Breast epithelium (tissue), 4 donors: ENCODE data around the gene TXLNB. TPM values are rescaled to one million over a fixed set of nuclear protein-coding genes. Genes with fewer than 3 reads are reported as not detected.
A peak's percentile ranks its signal among the peaks of the same experiment; 100 is the strongest.
"Not testable (repeated sequence)": the region's sequence is repeated elsewhere in the genome, so short reads cannot be mapped to it uniquely, and the experiment has no call there.

Source experiments
- DNase-seq, 2 donors: peaks; one replicate each; pipeline ENCODE4 v3.0.0-alpha.2; 2019; ENCODE audit warnings: low spot score in 2 of 2
- H3K27ac ChIP-seq, 2 donors: fragments of 200-600 bp; sonication (generic) in 1 of 2; one replicate each; pipeline ENCODE4 v1.5.1; 2016 to 2019; ENCODE audit warnings: mild to moderate bottlenecking in 1 of 2
- H3K27me3 ChIP-seq, 2 donors: fragments of 200-600 bp; sonication (generic) in 1 of 2; one replicate each; pipeline versions ENCODE4 v1.5.1 to v1.6.0; 2017 to 2019; ENCODE audit warnings: control low read depth in 1 of 2, mild to moderate bottlenecking in 1 of 2
- H3K36me3 ChIP-seq: fragments of 200-600 bp; one replicate; pipeline ENCODE4 v1.5.1; 2019
- H3K4me1 ChIP-seq, 2 donors: fragments of 200-600 bp; sonication (generic); one replicate each; pipeline ENCODE4 v1.5.1; 2016 to 2019; ENCODE audit warnings: control low read depth in 1 of 2
- H3K4me3 ChIP-seq, 3 donors: fragments of 200-600 bp; sonication (generic); 1 replicate in 2 of 3; 2 replicates in 1 of 3; pipeline ENCODE4 v1.5.1; 2016 to 2019; ENCODE audit warnings: mild to moderate bottlenecking in 3 of 3, moderate library complexity in 2 of 3
- H3K9me3 ChIP-seq, 2 donors: fragments of 200-600 bp; sonication (generic) in 1 of 2; one replicate each; pipeline ENCODE4 v1.5.1; 2016 to 2019; ENCODE audit warnings: control low read depth in 1 of 2
- CTCF ChIP-seq, 3 donors: fragments of 450-650 bp; IDR thresholded peaks; one replicate each; pipeline ENCODE4 v1.5.1; 2016 to 2017; ENCODE audit warnings: antibody characterized with exemption in 3 of 3, mild to moderate bottlenecking in 3 of 3, moderate library complexity in 3 of 3
- POLR2A ChIP-seq: fragments of 450-650 bp; IDR thresholded peaks from one replicate; pipeline ENCODE4 v1.6.1; 2016; ENCODE audit warnings: antibody characterized with exemption, mild to moderate bottlenecking, moderate library complexity
- POLR2AphosphoS5 ChIP-seq, 3 donors: sonication (generic); formaldehyde crosslinking; IDR thresholded peaks; one replicate each; pipeline ENCODE4 v1.6.1; 2017; ENCODE audit warnings: antibody characterized with exemption in 3 of 3
- intact Hi-C: fragments of 100-400 bp; cut with DNase I; formaldehyde crosslinking; loops from one replicate; pipeline ENCODE4 v1.15.1; 2023; ENCODE audit warnings: low total_unique reads
- total RNA-seq, 3 donors: library from RNA; depleted of rRNA; stranded (reverse); fragments of >200 nt; gene quantifications; one replicate each; pipeline ENCODE4 v1.1.0, GENCODE V29; 2016

The TXLNB gene
- total RNA-seq, 3 donors from 2014 or later, result 0.96 to 2.9 (median 2.5) TPM

GRCh38 chr6:139230391-139230840, 61.4 kb downstream of the TXLNB start:
- H3K4me3 ChIP-seq, result no peak overlapping the region
- no peaks in the 10 kb centered on the region for H3K27me3 ChIP-seq
- H3K4me1 ChIP-seq, result no peaks in the 10 kb centered on the region
- TF ChIP-seq POLR2AphosphoS5 (IDR thresholded peaks at IDR 0.05), result no peak
- intact Hi-C loops, result no loop called here
- no peak for DNase-seq
- H3K9me3 ChIP-seq, result peaks cover 0 to 6% of the 10 kb centered on the region in 2 donors
- no peaks in the 10 kb centered on the region for H3K36me3 ChIP-seq
- H3K27ac ChIP-seq, result no peak overlapping the region

- H3K4me3 ChIP-seq, H3K27me3 ChIP-seq, intact Hi-C loops, DNase-seq, H3K4me1 ChIP-seq, H3K9me3 ChIP-seq, H3K36me3 ChIP-seq, H3K27ac ChIP-seq: not testable (repeated sequence)
Measured at GRCh38 chr6:139228387-139228786, 63.4 kb downstream of the TXLNB start.

DNA sequence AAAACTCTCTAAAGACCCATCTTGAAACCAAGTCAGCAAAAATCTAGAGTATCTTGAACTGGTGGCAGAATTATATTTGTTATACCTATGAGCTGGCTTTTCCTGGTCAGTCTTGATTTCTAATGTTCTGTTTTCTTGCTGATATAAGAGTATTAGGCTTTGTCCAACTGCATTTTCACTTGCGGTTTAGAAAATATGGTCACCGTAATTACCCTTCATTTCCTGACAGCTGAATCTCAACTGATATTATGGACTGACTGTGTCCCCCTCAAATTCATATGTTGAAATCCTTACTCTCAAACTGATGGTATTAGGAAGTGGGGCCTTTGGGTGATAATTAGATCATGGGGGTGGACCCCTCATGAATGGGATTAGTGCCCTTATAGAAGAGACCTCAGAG, 72.1 kb downstream of the TXLNB start:
- H3K36me3 ChIP-seq, result no peaks in the 10 kb centered on the region
- peak overlapping the region; percentile 74 to 76 for H3K27ac ChIP-seq
- no peaks in the 10 kb centered on the region for H3K9me3 ChIP-seq
- no peak for DNase-seq
- H3K4me1 ChIP-seq, result peaks cover 0 to 3% of the 10 kb centered on the region in 2 donors
- intact Hi-C loops, result no loop called here
- H3K27me3 ChIP-seq, result no peaks in the 10 kb centered on the region
- H3K4me3 ChIP-seq, result no peak overlapping the region
- TF ChIP-seq POLR2A, result no peak
- TF ChIP-seq CTCF (IDR thresholded peaks at IDR 0.05), result no peak
- TF ChIP-seq POLR2AphosphoS5 (IDR thresholded peaks at IDR 0.05), result no peak

DNA sequence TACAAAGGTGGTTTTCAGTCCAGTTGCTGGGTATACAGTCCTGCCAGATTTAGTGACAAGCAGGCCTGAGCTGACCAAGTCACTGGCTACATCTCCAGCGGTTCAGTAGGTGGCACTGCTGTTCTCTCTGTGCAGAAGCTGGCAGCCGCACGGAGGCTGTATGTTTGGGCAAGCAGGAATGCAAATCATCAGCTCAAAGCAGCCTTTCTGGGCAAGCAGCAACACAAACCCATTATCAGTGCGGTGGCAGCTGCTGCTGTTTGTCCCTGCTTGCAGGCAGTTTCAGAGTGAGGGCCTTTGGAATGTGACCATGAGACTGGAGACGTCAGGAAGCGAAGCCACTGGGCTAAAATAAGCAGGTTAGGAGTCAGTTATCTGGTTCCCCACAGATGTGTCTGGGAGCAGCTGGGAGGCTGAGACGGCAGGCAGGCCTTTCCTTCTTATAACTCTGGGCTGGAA, 72.5 kb downstream of the TXLNB start:
- H3K4me1 ChIP-seq, result peaks cover 0 to 3% of the 10 kb centered on the region in 2 donors
- TF ChIP-seq POLR2A (no peak), CTCF (IDR thresholded peaks at IDR 0.05) (peak; percentile 53 to 83 (median 74)), POLR2AphosphoS5 (IDR thresholded peaks at IDR 0.05) (peak; percentile 31 to 57 (median 35))
- H3K9me3 ChIP-seq, result no peaks in the 10 kb centered on the region
- intact Hi-C loops, result no loop called here
- DNase-seq, result peak; percentile 82
- H3K36me3 ChIP-seq, result no peaks in the 10 kb centered on the region
- H3K27ac ChIP-seq, result peak overlapping the region; percentile 74 to 76
- H3K4me3 ChIP-seq, result no peak overlapping the region
- H3K27me3 ChIP-seq, result no peaks in the 10 kb centered on the region

DNA sequence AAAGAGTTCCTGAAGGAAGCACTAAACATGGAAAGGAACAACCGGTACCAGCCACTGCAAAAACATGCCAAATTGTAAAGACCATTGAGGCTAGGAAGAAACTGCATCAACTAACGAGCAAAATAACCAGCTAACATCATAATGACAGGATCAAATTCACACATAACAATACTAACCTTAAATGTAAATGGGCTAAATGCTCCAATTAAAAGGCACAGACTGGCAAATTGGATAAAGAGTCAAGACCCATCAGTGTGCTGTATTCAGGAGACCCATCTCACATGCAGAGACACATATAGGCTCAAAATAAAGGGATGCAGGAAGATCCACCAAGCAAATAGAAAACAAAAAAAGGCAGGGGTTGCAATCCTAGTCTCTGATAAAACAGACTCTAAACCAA, 79.3 kb downstream of the TXLNB start:
- DNase-seq, H3K27ac ChIP-seq, H3K36me3 ChIP-seq, H3K27me3 ChIP-seq, H3K4me1 ChIP-seq, H3K4me3 ChIP-seq, intact Hi-C loops: not testable (repeated sequence)
- H3K9me3 ChIP-seq, result peaks cover 6 to 23% of the 10 kb centered on the region in 2 donors

GRCh38 chr6:139210766-139211165, 81.0 kb downstream of the TXLNB start:
- DNase-seq, H3K27me3 ChIP-seq, H3K36me3 ChIP-seq, H3K4me1 ChIP-seq, H3K27ac ChIP-seq, intact Hi-C loops, H3K4me3 ChIP-seq: not testable (repeated sequence)
- H3K9me3 ChIP-seq, result peaks cover 13 to 36% of the 10 kb centered on the region in 2 donors

- H3K4me3 ChIP-seq, result no peak overlapping the region
- TF ChIP-seq CTCF (IDR thresholded peaks at IDR 0.05), result no peak
- no peak for TF ChIP-seq POLR2A
- TF ChIP-seq POLR2AphosphoS5 (IDR thresholded peaks at IDR 0.05), result no peak
- intact Hi-C loops, result no loop called here
- no peaks in the 10 kb centered on the region for H3K27me3 ChIP-seq
- no peaks in the 10 kb centered on the region for H3K4me1 ChIP-seq
- no peaks in the 10 kb centered on the region for H3K36me3 ChIP-seq
- H3K27ac ChIP-seq, result no peak overlapping the region
- DNase-seq, result no peak
- H3K9me3 ChIP-seq, result peaks cover 25 to 36% of the 10 kb centered on the region in 2 donors
Measured at GRCh38 chr6:139205843-139206242, 86.0 kb downstream of the TXLNB start.
